ENCODE measurements around the gene CRACR2A.

CRACR2A gene

DNA sequence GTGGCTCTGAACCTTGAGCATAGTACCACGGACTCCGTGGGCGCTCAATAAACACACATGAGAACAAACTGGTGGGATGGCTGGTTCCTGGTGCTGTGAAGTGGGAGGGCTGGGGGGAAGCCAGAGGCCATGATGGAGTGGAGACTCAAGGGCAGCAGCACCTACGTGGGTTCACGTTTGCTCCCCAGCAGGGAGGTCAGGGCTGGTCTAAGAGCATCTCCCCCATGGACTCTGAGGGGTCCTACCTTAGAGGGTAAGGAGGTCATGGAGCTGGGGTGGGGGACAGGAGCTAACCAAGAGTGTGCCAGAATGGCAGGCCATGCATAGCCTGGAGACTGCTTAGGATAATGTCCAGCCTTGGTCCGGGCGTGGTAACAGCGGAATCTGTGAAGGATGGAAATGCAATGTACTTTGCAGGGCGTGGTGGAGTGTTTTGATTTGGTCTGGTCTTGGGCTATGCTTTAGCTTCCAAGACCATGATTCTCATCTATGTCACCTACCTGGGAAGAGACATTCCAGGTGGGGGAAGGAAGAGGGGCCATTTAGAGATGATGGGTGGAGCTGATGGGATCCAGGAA lies 158.9 kb downstream of the CRACR2A start:
- Histone ChIP-seq H3K9me3 (no peaks in the 10 kb centered on the region), H3K36me3 (no peaks in the 10 kb centered on the region), H3K4me1 (ENCODE audit: control insufficient read depth in 1 of 2, insufficient read depth in 1 of 2, low read depth in 1 of 2, low read length in 1 of 2) (no peaks in the 10 kb centered on the region), H3K27me3 (peaks cover 14% of the 10 kb centered on the region), H3K27ac (no peak overlapping the region), H3K4me3 (ENCODE audit: low read depth in 1 of 2, low read length in 1 of 2) (no peak overlapping the region)
- no peak for TF ChIP-seq CTCF (IDR thresholded peaks at IDR 0.05)

DNA sequence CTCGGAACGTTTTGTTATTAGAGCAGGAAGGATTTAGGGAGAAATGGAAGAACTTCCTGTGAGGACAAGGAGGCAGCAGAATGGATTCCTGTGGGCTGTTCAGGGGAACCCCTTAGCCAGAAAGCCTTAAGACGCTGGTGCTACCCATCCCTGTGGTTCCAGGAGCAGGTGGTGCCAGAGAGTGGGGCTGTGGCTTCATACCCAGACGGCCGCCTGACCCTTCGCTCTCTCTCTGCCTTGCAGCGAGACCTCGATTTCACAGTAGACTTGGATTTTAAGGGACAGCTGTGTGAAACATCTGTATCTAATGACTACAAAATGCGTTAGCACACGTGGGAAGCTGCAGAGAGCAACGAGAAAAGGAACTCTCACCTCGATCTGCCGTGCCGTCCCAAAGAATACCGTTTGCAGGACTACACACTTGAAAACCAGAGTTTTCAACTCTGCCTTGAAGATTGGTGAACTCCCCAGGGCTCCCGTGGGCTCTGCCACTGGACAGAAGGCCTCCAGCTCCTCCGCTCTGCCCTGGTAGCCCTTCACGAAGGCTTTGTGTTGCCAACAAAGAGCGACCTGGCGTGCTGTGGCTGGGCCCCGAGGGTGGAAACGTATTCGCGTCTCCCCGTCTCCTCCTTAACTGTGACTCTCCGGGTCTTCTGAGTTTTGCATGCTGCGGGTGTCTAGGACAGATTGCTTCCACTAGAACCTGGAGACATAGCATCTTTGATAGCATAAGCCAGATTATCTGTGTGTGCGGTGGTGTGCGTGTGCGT lies 159.9 kb downstream of the CRACR2A start:
- Histone ChIP-seq H3K27ac (no peak overlapping the region), H3K9me3 (no peaks in the 10 kb centered on the region), H3K27me3 (peaks cover 24% of the 10 kb centered on the region), H3K4me1 (ENCODE audit: control insufficient read depth in 1 of 2, insufficient read depth in 1 of 2, low read depth in 1 of 2, low read length in 1 of 2) (no peaks in the 10 kb centered on the region), H3K4me3 (ENCODE audit: low read depth in 1 of 2, low read length in 1 of 2) (no peak overlapping the region), H3K36me3 (no peaks in the 10 kb centered on the region)
- no peak for TF ChIP-seq CTCF (IDR thresholded peaks at IDR 0.05)

DNA sequence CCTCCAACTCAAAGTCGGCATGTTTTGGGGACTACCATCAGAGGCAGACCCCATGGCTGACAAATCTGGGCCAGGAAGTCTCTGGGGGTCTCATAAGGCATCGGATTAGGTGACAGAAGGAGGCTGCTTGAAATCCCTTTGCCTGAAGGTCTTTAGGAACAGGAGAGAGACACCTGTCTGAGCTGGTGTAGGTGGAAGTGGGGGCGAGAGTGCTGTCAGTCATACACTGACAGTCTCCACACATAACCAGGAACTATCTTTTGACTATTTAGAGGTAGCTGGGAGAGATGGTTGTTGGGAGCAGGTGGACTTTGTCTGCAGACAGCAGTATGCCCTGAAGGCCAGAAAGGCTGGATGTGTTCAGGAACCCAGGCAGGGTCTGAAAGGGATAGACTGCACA lies 163.2 kb downstream of the CRACR2A start:
- H3K4me1 ChIP-seq (ENCODE audit: control insufficient read depth in 1 of 2, insufficient read depth in 1 of 2, low read depth in 1 of 2, low read length in 1 of 2), result no peaks in the 10 kb centered on the region
- H3K27ac ChIP-seq, result no peak overlapping the region
- H3K27me3 ChIP-seq, result peaks cover 46% of the 10 kb centered on the region
- H3K9me3 ChIP-seq, result no peaks in the 10 kb centered on the region
- TF ChIP-seq CTCF (IDR thresholded peaks at IDR 0.05), result no peak
- no peak overlapping the region for H3K4me3 ChIP-seq (ENCODE audit: low read depth in 1 of 2, low read length in 1 of 2)
- H3K36me3 ChIP-seq, result no peaks in the 10 kb centered on the region

- no peak overlapping the region for H3K4me3 ChIP-seq (ENCODE audit: low read depth in 1 of 2, low read length in 1 of 2)
- H3K27ac ChIP-seq, result no peak overlapping the region
- no peaks in the 10 kb centered on the region for H3K9me3 ChIP-seq
- no peaks in the 10 kb centered on the region for H3K36me3 ChIP-seq
- TF ChIP-seq CTCF (IDR thresholded peaks at IDR 0.05), result no peak
- peaks cover 46% of the 10 kb centered on the region for H3K27me3 ChIP-seq
- no peaks in the 10 kb centered on the region for H3K4me1 ChIP-seq (ENCODE audit: control insufficient read depth in 1 of 2, insufficient read depth in 1 of 2, low read depth in 1 of 2, low read length in 1 of 2)
Observed at GRCh38 chr12:3587402-3588013, 165.4 kb downstream of the CRACR2A start.

DNA sequence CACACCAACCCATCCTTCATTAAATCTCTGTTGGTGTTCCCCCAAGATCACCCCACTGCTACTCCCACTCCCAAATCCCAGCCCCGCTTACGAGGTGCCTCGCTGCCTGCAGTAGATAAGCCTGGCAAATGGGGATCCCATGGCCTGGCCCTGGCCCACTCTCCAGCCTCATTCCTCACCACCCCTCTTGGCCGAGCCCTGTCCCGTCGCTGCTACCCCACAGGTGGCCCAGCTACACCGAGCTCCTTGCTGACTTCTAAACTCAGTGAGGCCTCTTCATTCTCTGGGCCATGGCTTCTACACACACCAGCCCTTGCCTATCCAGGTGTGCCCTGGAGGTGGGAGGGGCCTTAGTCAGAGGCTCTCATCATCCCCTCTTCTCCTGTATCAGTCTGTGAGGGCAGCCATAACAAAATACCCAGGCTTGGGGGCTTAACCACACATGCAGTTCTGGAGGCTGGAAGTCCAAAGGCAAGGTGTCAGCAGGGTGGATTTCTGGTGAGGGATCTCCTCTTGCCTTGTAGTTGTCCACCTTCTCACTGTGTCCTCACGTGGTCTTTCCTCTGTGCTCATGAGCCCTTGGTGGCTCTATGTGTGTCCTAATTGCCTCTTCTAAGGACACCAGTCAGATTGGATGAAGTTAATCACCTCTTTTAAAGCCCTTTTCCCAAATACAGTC lies 169.1 kb downstream of the CRACR2A start:
- H3K4me1 ChIP-seq (ENCODE audit: control insufficient read depth in 1 of 2, insufficient read depth in 1 of 2, low read depth in 1 of 2, low read length in 1 of 2), result no peaks in the 10 kb centered on the region
- H3K27ac ChIP-seq, result no peak overlapping the region
- peaks cover 30% of the 10 kb centered on the region for H3K27me3 ChIP-seq
- H3K9me3 ChIP-seq, result no peaks in the 10 kb centered on the region
- H3K4me3 ChIP-seq (ENCODE audit: low read depth in 1 of 2, low read length in 1 of 2), result no peak overlapping the region
- H3K36me3 ChIP-seq, result no peaks in the 10 kb centered on the region
- no peak for TF ChIP-seq CTCF (IDR thresholded peaks at IDR 0.05)
